H9 (cell line): ENCODE measurements around the gene ARHGAP26. TPM values are rescaled to one million over a fixed set of nuclear protein-coding genes. Genes with fewer than 3 reads are reported as not detected.

Source experiments
- DNase-seq: peaks from one replicate; pipeline ENCODE4 v3.0.0-alpha.2; 2017
- H2AFZ ChIP-seq: one replicate; pipeline ENCODE4 v1.6.1; 2013; ENCODE audit warnings: mild to moderate bottlenecking, low read length, control low read depth, moderate library complexity
- H2AK5ac ChIP-seq: 2 replicates; pipeline ENCODE4 v1.6.1; 2013; ENCODE audit warnings: low read length, control low read depth, mixed read lengths; ENCODE audit not compliant: insufficient read length
- H2BK120ac ChIP-seq: one replicate; pipeline ENCODE4 v1.6.1; 2013; ENCODE audit warnings: low read depth, mild to moderate bottlenecking, low read length, control low read depth, inconsistent platforms; ENCODE audit not compliant: poor library complexity, severe bottlenecking
- H2BK12ac ChIP-seq: 2 replicates; pipeline ENCODE4 v1.6.1; 2013; ENCODE audit warnings: low read length, control low read depth, mixed read lengths, low read depth; ENCODE audit not compliant: insufficient read length
- H2BK15ac ChIP-seq: 2 replicates; pipeline ENCODE4 v1.6.1; 2013; ENCODE audit warnings: low read depth, low read length, control low read depth
- H2BK20ac ChIP-seq: one replicate; pipeline ENCODE4 v1.6.1; 2013; ENCODE audit warnings: low read depth, mild to moderate bottlenecking, low read length, control low read depth, inconsistent platforms; ENCODE audit not compliant: poor library complexity, severe bottlenecking
- H2BK5ac ChIP-seq: 2 replicates; pipeline ENCODE4 v1.6.1; 2013; ENCODE audit warnings: low read length, control low read depth, mixed read lengths; ENCODE audit not compliant: insufficient read length
- H3K14ac ChIP-seq: 2 replicates; pipeline ENCODE4 v1.6.1; 2013; ENCODE audit warnings: low read length, control low read depth; ENCODE audit not compliant: insufficient read depth
- H3K18ac ChIP-seq: 2 replicates; pipeline ENCODE4 v1.6.1; 2013; ENCODE audit warnings: low read depth, mild to moderate bottlenecking, mixed read lengths, low read length, control low read depth; ENCODE audit not compliant: insufficient read length
- H3K23ac ChIP-seq: 2 replicates; pipeline ENCODE4 v1.6.1; 2013; ENCODE audit warnings: low read length, control low read depth, mixed read lengths, low read depth; ENCODE audit not compliant: insufficient read length
- H3K23me2 ChIP-seq: 2 replicates; pipeline ENCODE4 v1.6.1; 2013; ENCODE audit warnings: low read depth, mild to moderate bottlenecking, mixed read lengths, low read length, control low read depth; ENCODE audit not compliant: insufficient read length, poor library complexity, severe bottlenecking
- H3K27ac ChIP-seq: 2 replicates; pipeline ENCODE4 v1.5.1; 2013; ENCODE audit warnings: low read length, control low read depth, mixed read lengths, low read depth; ENCODE audit not compliant: insufficient read length
- H3K27me3 ChIP-seq: 2 replicates; pipeline ENCODE4 v1.6.1; 2013; ENCODE audit warnings: low read length, control low read depth, inconsistent platforms; ENCODE audit not compliant: insufficient read depth
- H3K4ac ChIP-seq: 2 replicates; pipeline ENCODE4 v1.6.1; 2013; ENCODE audit warnings: low read depth, mild to moderate bottlenecking, control low read depth, inconsistent platforms, low read length, moderate library complexity
- H3K4me1 ChIP-seq: 2 replicates; pipeline ENCODE4 v1.6.1; 2013; ENCODE audit warnings: low read length, control low read depth, inconsistent platforms; ENCODE audit not compliant: insufficient read depth
- H3K4me2 ChIP-seq: 2 replicates; pipeline ENCODE4 v1.6.1; 2013; ENCODE audit warnings: low read length, control low read depth, mixed read lengths; ENCODE audit not compliant: insufficient read length, insufficient read depth
- H3K56ac ChIP-seq: 2 replicates; pipeline ENCODE4 v1.6.1; 2013; ENCODE audit warnings: low read depth, mild to moderate bottlenecking, mixed read lengths, low read length, control low read depth; ENCODE audit not compliant: insufficient read length
- H3K79me1 ChIP-seq: 2 replicates; pipeline ENCODE4 v1.6.1; 2013; ENCODE audit warnings: low read depth, mild to moderate bottlenecking, moderate library complexity, low read length, control low read depth, inconsistent platforms; ENCODE audit not compliant: insufficient read depth, poor library complexity, severe bottlenecking
- H3K79me2 ChIP-seq: 2 replicates; pipeline ENCODE4 v1.6.1; 2013; ENCODE audit warnings: low read length, control low read depth, inconsistent platforms; ENCODE audit not compliant: insufficient read depth
- H3K9ac ChIP-seq: 2 replicates; pipeline ENCODE4 v1.6.1; 2013; ENCODE audit warnings: low read length, control low read depth, mixed read lengths; ENCODE audit not compliant: insufficient read length; ENCODE audit errors: extremely low read depth
- H3K9me3 ChIP-seq: one replicate; pipeline ENCODE4 v1.6.1; 2013; ENCODE audit warnings: low read depth, low read length, inconsistent platforms; ENCODE audit not compliant: control insufficient read depth
- H3T11ph ChIP-seq: one replicate; pipeline ENCODE4 v1.6.1; 2013; ENCODE audit warnings: mild to moderate bottlenecking, low read length, control low read depth, inconsistent platforms
- H4K20me1 ChIP-seq: one replicate; pipeline ENCODE4 v1.6.1; 2013; ENCODE audit not compliant: control insufficient read depth, insufficient read length, insufficient read depth
- H4K5ac ChIP-seq: 2 replicates; pipeline ENCODE4 v1.6.1; 2013; ENCODE audit warnings: low read depth, mild to moderate bottlenecking, mixed read lengths, low read length, control low read depth; ENCODE audit not compliant: insufficient read length
- H4K8ac ChIP-seq: replicated peaks from 2 replicates; pipeline ENCODE4 v1.6.1; 2013; ENCODE audit warnings: low read length, control low read depth, mixed read lengths, low read depth; ENCODE audit not compliant: insufficient read length
- H4K91ac ChIP-seq: 2 replicates; pipeline ENCODE4 v1.6.1; 2013; ENCODE audit warnings: low read depth, mild to moderate bottlenecking, moderate library complexity, mixed read lengths, low read length, control low read depth; ENCODE audit not compliant: insufficient read length
- H3K27ac Mint-ChIP-seq, 3 experiments: 2 replicates in 2 of 3; 3 replicates in 1 of 3; pipeline ENCODE4 v1.8.0; 2020 to 2021; ENCODE audit warnings: mixed read lengths in 3 of 3, mild to moderate bottlenecking in 1 of 3, moderate library complexity in 1 of 3
- H3K27me3 Mint-ChIP-seq: 2 replicates; pipeline ENCODE4 v1.8.0; 2021; ENCODE audit warnings: low read depth, mild to moderate bottlenecking, moderate library complexity, mixed read lengths
- H3K36me3 Mint-ChIP-seq, 3 experiments: 2 replicates in 2 of 3; 3 replicates in 1 of 3; pipeline ENCODE4 v1.8.0; 2020 to 2021; ENCODE audit warnings: low read depth in 3 of 3, mixed read lengths in 3 of 3; ENCODE audit not compliant: insufficient read depth in 1 of 3
- H3K4me1 Mint-ChIP-seq, 2 experiments: 2 replicates each; pipeline ENCODE4 v1.8.0; 2020; ENCODE audit warnings: mixed read lengths in 2 of 2
- H3K4me3 Mint-ChIP-seq, 2 experiments: 2 replicates in 1 of 2; 3 replicates in 1 of 2; pipeline ENCODE4 v1.8.0; 2020 to 2021; ENCODE audit warnings: mild to moderate bottlenecking in 2 of 2, mixed read lengths in 2 of 2, moderate library complexity in 1 of 2
- H3K9me3 Mint-ChIP-seq, 2 experiments: 2 replicates in 1 of 2; 3 replicates in 1 of 2; pipeline ENCODE4 v1.8.0; 2020; ENCODE audit warnings: mild to moderate bottlenecking in 2 of 2, mixed read lengths in 2 of 2, moderate library complexity in 1 of 2
- WGBS: extraction: QIAGEN DNeasy Blood & Tissue Kit; methylation state at CpG from one replicate; pipeline ENCODE4 v1.1.7; 2013; ENCODE audit warnings: missing lambda C conversion rate, low lambda C conversion rate, mixed read lengths; ENCODE audit not compliant: insufficient read length; ENCODE audit errors: extremely low coverage; 5-methylcytosine and 5-hydroxymethylcytosine counted together
- total RNA-seq: library from RNA; stranded (reverse); gene quantifications from 2 replicates; pipeline ENCODE4 v1.2.1, GENCODE V29; 2021
- TF ChIP-seq, protein P1 (sequence below): fragments of 200-600 bp; sonication (generic); conservative IDR thresholded peaks from 3 replicates; pipeline ENCODE4 v1.8.0; 2021; ENCODE audit warnings: antibody characterized with exemption, mild to moderate bottlenecking

ARHGAP26 gene
- total RNA-seq, 1 experiment from 2014 or later, result 13.8 TPM

- Histone ChIP-seq H3K79me1 (no peaks in the 10 kb centered on the region), H3K18ac (no peak overlapping the region), H3K27ac (no peak overlapping the region), H3K4ac (no peak overlapping the region), H2BK20ac (no peak overlapping the region), H2AFZ (no peak overlapping the region), H3K9ac (no peak overlapping the region), H3K56ac (no peak overlapping the region), H2BK120ac (no peak overlapping the region), H4K20me1 (no peaks in the 10 kb centered on the region), H3K23ac (no peak overlapping the region), H2BK5ac (no peak overlapping the region), H3K9me3 (no peaks in the 10 kb centered on the region), H3K14ac (no peak overlapping the region), H4K8ac (no peak overlapping the region), H3K4me1 (peaks cover 2% of the 10 kb centered on the region; the same call in 1 of the 2 replicates), H2BK12ac (no peak overlapping the region), H4K91ac (no peak overlapping the region), H4K5ac (no peak overlapping the region), H3K4me2 (no peak overlapping the region), H3K23me2 (no peaks in the 10 kb centered on the region), H3T11ph (no peak overlapping the region), H3K27me3 (no peaks in the 10 kb centered on the region), H2BK15ac (no peak overlapping the region), H2AK5ac (no peak overlapping the region), H3K79me2 (no peaks in the 10 kb centered on the region)
- H3K36me3 Mint-ChIP-seq, result peaks cover 5 to 16% (median 14%) of the 10 kb centered on the region in 3 experiments; a peak in 5 of 7 replicates
- no peaks in the 10 kb centered on the region; the same call in 1 of the 2 replicates for H3K27me3 Mint-ChIP-seq
- no CpG with 5 or more reads among the region's 3 CpGs for WGBS
- H3K9me3 Mint-ChIP-seq, result no peaks in the 10 kb centered on the region
- H3K4me1 Mint-ChIP-seq, result peaks cover 9 to 22% of the 10 kb centered on the region in 2 experiments
- H3K4me3 Mint-ChIP-seq, result no peak overlapping the region
- TF ChIP-seq, protein P1, sequence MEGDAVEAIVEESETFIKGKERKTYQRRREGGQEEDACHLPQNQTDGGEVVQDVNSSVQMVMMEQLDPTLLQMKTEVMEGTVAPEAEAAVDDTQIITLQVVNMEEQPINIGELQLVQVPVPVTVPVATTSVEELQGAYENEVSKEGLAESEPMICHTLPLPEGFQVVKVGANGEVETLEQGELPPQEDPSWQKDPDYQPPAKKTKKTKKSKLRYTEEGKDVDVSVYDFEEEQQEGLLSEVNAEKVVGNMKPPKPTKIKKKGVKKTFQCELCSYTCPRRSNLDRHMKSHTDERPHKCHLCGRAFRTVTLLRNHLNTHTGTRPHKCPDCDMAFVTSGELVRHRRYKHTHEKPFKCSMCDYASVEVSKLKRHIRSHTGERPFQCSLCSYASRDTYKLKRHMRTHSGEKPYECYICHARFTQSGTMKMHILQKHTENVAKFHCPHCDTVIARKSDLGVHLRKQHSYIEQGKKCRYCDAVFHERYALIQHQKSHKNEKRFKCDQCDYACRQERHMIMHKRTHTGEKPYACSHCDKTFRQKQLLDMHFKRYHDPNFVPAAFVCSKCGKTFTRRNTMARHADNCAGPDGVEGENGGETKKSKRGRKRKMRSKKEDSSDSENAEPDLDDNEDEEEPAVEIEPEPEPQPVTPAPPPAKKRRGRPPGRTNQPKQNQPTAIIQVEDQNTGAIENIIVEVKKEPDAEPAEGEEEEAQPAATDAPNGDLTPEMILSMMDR, result no peak
- H3K27ac Mint-ChIP-seq, result no peak overlapping the region; a peak in 2 of 7 replicates
- DNase-seq, result no peak
Observed at GRCh38 chr5:143059976-143060765, 290.0 kb downstream of the ARHGAP26 start.
